NCI-H2081 treated with DMSO at 0.1 percent for 48 hours (cell line): ENCODE measurements around the gene VSIG10.
A peak's percentile ranks its signal among the peaks of the same experiment; 100 is the strongest.
"Not testable (repeated sequence)": the region's sequence is repeated elsewhere in the genome, so short reads cannot be mapped to it uniquely, and the experiment has no call there.

Experiments used
- DNase-seq: peaks from one replicate; lab custom pipeline; 2025; lab: John Stamatoyannopoulos, UW

The VSIG10 gene, protein sequence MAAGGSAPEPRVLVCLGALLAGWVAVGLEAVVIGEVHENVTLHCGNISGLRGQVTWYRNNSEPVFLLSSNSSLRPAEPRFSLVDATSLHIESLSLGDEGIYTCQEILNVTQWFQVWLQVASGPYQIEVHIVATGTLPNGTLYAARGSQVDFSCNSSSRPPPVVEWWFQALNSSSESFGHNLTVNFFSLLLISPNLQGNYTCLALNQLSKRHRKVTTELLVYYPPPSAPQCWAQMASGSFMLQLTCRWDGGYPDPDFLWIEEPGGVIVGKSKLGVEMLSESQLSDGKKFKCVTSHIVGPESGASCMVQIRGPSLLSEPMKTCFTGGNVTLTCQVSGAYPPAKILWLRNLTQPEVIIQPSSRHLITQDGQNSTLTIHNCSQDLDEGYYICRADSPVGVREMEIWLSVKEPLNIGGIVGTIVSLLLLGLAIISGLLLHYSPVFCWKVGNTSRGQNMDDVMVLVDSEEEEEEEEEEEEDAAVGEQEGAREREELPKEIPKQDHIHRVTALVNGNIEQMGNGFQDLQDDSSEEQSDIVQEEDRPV

DNA sequence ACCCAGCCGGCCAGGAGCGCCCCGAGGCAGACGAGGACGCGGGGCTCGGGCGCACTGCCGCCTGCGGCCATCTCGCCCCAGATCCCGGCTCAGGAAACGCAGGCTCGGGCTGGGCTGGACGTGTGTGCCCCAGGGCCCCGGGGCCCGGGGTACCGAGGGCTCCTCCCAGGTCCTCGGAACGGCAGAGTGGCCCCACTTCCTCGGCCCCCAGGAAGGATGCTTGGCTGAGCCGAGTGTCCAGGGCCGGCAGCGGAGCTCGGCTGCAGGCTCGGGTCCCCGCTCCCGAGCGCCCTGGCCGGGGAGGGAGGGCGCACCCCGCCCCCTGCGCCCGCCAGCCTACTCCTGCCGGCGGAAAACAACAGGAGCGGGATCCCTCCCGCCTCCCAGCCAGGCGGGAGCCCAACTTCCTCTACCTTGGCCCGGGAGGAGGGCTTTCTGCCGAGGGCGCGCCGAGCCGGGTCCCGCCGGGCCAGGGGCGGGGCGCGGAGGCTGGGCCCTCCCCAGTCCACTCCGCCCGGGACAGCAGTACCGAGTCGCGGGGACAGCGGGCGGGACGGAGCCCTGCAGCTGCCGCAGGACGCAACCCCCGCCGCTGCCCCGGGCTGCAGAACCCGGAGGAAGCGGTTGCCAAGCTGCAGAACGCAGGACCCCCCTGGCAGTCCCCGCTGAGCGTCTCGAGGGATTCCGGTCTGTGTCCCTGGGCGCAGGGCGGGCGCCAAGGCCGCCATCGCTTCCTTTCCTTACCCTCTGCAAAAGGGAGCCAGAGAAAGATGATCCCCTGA lies at the start of gene VSIG10:
VSIG10 (minus strand) TSS at position 411 of the 782 bp plus-strand sequence; CDS start at position 71, 340 bp downstream.
- no peak for DNase-seq

DNA sequence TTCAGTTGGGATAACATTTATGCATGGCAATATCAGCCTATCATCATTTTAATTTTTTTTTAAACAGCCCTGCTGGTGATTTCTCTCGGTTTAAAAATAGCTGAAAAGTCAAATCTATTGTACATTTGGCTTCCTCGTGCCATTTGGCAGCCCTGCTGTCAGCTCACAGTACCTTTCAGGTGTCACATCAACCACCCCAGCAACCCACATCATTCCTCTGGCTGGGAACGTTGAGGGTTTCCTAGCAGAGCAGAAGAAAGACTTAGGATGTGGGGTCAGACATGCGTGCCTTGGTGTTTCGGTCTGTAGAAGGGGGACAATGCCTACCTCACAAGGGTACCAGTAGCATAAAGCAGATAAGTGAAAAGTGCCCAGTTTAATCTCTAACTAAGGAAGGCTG lies 47.9 kb upstream of the VSIG10 start:
- DNase-seq, result no peak

DNA sequence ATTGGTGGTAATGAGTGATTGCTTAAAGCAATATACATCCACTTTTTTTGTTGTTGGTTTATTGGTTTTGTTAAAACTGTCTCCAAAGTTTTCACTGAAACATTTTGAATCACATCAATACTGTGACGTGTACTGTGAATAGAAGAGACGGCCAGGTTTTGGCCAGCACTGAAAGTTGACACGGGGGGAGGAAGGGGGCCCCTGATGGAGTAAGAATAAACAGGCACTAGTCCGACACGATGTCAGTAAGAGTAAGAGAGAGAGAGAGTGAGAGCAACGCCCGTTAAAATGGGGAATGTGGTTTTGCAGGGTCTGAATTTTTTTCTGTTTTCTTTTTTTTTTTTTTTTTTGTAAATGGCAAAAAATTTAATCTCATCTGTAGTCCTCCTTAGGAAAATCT lies 46.8 kb upstream of the VSIG10 start:
- no peak for DNase-seq

DNA sequence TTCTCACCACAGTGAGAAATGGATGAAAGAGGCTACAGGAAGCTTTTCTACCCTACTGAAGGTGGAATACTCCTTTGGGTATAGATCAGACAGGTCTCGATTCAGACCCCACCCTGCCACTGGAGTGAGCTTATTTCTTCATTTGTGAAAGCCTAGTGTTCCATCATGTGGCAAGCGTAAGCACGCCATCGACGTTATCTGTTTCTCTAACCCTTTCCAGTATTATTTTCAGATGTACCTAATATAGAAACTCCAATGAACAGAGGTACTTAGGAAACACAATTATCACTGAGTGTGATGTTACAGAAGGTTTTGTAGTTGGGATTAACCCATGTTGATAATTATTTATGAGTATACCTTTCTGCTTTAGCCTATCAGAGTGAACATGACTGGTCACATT lies 44.5 kb upstream of the VSIG10 start:
- DNase-seq, result no peak

DNA sequence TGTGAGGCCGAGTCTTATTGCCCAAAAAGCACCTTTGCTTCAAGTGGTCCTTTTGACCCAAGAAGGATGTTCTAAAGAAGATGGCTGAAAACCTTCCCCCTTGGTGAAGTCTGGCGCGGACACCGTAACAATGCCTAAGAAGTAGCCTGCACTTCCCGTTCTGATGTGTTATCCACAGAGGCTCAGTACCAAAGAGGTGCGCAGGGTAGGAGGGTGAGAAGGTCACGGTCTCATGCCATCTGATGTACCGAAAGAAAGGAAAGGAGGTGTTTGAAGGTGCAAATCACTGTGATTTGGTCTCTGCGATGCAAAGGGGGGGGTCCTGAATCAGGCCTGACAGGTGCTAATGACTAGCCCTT lies 42.0 kb upstream of the VSIG10 start:
- no peak for DNase-seq

DNA sequence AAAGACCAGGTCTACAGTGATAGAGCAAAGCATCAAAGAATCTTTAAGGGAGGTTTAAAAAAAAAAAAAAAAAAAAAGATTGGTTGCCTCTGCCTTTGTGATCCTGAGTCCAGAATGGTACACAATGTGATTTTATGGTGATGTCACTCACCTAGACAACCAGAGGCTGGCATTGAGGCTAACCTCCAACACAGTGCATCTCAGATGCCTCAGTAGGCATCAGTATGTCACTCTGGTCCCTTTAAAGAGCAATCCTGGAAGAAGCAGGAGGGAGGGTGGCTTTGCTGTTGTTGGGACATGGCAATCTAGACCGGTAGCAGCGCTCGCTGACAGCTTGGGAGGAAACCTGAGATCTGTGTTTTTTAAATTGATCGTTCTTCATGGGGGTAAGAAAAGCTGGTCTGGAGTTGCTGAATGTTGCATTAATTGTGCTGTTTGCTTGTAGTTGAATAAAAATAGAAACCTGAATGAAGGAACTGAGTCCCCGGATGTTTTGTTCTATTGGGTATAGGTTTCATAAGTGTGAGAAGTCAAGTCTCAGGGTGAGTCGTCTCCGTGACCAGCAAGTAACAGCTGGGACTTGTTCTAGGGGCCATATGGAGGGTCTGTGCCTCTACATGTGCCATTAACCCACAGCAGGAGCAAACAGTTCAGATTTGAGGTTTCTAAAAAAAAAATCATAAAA lies 41.4 kb upstream of the VSIG10 start:
- no peak for DNase-seq

DNA sequence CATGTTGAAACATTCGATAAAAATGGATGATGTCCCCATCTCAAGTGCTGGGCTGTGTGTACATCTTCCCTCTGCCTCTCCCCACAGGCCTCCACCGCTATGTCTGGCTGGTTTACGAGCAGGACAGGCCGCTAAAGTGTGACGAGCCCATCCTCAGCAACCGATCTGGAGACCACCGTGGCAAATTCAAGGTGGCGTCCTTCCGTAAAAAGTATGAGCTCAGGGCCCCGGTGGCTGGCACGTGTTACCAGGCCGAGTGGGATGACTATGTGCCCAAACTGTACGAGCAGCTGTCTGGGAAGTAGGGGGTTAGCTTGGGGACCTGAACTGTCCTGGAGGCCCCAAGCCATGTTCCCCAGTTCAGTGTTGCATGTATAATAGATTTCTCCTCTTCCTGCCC lies 40.7 kb upstream of the VSIG10 start:
- DNase-seq, result no peak

DNA sequence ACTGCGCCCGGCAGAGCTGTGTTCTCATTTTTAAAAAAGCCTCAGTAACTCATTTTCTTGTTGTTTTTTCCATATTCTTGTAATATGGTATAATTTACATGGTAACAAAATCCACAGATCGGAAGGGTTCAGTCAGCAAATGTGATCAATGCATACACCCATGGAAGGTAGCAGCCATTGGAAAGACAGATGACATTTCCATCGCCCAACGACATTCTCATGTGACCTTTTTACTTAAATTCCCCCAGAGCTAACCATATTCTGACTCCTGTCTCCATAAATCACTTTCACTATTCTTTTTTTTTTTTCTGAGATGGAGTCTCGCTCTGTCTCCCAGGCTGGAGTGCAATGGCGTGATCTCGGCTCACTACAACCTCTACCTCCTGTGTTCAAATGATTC lies 37.0 kb upstream of the VSIG10 start:
- no peak for DNase-seq

DNA sequence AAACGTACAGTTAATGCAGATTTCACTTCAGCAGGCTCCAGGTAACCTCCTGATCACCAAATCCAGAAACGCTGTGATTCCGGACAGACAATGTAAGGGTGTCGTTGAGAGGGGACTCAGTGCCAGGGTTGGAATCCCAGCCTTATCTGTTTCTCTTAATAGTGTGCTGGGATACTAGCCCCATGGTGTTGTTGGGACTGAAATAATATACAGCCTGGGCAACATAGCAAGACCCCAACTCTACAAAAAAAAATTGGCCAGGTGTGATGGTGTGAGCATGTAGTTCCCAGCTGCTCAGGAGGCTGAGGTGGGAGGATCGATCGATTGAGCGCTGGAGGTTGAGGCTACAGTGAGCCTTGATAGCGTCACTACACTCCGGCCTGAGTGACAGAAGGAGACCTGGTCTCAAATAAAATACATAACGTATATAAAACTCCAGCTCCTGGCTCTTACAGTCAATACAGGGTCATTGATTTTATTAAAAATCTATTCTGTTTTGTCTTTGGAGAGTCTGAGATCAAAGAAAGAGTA lies 33.4 kb upstream of the VSIG10 start:
- DNase-seq, result no peak

DNA sequence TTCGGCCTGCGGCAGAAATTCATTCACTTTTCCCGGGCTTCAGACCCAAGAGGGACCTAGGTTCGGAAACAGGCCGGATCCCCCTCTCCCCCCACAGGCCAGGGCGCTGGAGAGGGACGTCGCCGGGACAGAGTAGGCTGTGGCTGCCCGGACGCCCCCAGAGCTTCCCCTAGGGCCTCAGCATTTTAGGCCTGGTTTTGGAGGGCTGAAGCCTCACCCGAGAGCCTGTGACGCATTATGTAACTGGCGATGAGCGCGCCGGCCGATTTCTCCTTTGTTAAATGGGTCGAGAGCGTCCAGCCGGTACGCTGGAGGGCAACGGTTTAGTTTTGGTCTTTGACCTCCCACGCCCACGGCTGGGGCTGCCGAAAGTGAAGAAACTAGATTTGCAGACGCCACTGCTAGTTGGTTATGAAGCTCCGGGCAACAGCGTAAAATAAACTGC lies 32.8 kb upstream of the VSIG10 start:
- no peak for DNase-seq

DNA sequence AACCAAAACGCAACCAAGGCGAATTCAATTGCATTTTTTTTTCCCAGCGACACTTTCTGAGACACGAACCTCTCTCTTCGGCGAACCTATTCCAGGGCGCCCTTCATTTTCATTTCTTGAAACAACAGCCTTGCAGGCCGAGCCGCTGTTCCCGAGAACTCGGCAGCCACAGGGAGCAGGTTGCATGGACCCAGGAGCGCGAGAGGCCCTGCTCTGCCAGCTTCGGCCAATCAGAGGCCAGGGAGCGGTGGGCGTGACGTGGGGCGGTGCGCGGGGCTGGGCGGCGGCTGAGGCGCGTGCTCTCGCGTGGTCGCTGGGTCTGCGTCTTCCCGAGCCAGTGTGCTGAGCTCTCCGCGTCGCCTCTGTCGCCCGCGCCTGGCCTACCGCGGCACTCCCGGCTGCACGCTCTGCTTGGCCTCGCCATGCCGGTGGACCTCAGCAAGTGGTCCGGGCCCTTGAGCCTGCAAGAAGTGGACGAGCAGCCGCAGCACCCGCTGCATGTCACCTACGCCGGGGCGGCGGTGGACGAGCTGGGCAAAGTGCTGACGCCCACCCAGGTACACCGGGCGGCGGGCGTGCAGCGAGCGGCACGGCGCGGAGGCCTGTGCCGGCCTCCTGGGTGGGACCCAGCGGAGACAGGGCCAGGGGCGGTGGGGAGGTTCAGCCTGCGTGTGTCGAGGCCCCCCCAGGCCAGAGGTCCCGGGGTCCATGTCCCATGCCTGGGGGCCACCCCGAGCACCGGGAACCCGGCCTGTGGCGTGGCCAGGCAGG lies 32.2 kb upstream of the VSIG10 start, which contains the start of gene PEBP1:
PEBP1 (plus strand) TSS at position 337 of the 771 bp plus-strand sequence; CDS start at position 423, 86 bp downstream.
- peak; percentile 74 for DNase-seq

DNA sequence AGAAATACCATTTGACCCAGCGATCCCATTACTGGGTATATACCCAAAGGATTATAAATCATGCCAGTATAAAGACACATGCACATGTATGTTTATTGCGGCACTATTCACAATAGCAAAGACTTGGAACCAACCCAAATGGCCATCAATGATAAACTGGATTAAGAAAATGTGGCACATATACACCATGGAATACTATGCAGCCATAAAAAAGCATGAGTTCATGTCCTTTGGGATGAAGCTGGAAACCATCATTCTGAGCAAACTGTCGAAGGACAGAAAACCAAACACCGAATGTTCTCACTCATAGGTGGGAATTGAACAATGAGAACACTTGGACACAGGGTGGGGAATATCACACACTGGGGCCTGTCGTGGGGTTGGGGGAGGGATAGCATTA lies 25.6 kb upstream of the VSIG10 start:
- DNase-seq, result not testable (repeated sequence)

DNA sequence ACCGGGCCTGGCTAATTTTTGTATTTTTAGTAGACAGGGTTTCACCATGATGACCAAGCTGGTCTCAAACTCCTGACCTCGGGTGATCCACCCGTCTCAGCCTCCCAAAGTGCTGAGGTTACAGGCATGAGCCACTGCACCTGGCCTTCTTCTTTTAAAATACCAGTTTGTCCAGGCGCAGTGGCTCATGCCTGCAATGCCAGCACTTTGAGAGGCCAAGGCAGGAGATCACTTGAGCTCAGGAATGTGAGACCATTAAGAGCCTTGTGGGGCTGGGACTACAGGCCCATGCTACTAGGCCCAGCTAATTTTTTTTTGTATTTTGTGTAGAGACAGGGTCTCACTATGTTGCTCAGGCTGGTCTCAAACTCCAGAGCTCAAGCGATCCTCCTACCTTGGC lies 24.1 kb upstream of the VSIG10 start:
- no peak for DNase-seq

DNA sequence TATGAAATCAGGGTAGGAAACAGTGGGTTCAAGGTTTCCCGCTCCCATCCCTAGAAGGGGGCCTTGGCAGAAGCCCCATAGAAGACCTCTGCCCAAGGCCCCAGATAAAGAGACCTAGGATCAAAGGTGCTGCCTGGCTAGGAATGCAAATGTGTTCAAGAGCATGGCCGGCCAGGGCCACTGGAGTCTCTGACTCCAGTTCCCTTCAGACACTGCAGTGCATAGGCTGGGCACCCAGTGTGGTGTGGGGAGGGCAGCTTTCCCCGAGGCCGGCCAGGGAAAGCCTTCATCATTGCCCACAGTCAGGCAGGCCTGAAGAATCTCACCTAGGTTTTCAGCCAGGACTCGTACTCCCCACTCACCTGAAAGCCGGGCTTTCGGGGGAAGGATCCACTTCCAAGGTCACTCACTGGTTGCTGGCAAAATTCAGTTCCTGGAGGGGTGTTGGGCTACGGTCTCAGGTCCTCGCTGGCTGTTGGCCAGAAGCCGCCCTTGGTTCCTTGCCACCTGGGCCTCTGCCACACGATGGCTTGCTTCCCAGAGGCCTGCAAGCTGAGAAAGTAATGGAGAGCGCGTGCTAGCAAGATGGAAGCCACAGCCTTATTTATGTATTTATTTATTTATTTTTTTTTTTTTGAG lies 22.4 kb upstream of the VSIG10 start:
- DNase-seq, result no peak

DNA sequence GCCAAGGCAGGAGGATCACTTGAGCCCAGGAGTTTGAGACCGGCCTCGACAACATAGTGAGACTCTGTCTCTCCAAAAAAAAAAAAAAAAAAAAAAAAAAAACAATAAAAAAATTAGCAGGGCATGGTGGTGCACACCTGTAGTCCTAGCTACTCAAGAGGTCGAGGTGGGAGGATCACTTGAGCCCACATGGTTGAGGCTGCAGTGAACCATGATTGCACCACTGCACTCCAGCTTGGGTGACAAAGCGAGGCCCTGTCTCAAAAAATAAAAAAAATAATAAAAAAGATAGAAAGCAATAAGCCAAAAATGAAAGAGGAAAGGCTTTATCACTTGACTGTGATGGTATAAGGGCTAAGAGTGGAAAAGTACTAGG lies 21.9 kb upstream of the VSIG10 start:
- no peak for DNase-seq

DNA sequence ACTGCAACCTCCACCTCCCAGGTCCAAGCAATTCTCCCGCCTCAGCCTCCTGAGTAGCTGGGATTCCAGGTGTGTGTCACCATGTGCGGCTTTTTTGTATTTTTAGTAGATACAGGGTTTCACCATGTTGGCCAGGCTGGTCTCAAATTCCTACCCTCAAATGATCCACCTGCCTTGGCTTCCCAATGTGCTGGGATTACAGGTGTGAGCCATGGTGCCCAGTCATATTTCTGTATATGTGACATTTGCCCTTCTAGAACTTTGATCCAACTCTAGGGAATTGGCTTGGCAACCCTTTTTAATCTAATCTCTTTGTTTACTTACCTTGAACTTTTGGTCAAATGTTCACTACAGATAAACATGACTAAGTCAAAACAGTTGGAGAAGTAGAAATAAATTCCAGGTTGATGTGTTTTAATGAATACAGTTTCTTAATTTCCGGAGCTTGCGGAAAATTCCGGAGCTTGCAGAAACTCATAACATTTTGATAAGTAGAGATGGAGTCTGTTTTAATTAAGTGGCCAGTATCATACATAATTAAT lies 20.6 kb upstream of the VSIG10 start:
- no peak for DNase-seq

DNA sequence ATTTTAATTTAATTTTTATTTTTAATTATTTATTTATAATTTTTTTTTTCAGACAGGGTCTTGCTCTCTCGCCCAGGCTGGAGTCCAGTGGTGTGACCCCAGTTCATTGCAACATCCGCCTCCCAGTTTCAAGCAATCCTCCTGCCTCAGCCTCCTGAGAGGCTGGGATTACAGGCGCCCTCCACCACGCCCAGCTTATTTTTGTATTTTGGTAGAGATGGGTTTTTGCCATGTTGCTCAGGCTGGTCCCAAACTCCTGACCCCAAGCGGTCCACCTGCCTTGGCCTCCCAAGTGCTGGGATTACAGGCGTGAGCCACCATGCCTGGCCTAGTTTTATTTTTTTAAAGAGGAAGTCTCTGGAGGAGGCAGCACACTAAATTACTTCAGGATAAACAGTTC lies 18.5 kb upstream of the VSIG10 start:
- DNase-seq, result no peak

DNA sequence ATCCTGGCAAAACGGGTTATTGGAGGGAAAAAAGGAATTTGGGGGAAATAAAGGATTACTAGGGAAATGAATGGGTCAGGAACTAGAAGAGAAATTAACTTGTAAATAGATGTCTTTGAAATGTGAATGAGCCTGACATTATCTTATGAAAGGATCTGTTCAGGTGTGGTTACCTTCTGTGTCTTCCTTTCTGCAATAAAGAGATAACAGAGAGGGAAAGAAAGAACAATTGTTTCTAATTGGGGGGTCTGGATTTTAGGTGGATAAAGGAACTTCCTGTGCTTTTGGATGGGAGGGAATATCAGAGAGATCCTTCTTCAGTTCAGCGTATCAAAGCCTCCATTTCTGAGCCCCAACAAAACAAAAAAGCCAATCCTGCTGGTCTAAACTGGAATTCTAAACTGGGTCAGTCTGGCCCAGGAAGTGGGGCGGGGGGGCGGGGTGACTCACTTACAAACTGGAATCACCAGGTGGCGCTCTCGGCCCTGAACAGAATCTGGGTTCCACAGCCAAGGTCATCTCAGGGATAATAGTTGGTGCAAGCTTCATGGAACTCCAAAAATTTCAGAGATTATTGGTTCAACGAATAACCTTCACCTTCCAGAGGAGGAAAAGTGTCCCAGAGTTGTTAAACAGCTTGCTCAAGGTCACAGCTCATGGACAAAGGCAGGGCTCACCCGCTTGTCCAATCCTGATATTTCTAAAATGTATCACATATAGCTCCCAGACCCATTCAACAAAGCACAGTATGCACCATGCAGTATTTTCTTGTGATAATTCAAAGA lies 17.0 kb upstream of the VSIG10 start:
- no peak for DNase-seq

DNA sequence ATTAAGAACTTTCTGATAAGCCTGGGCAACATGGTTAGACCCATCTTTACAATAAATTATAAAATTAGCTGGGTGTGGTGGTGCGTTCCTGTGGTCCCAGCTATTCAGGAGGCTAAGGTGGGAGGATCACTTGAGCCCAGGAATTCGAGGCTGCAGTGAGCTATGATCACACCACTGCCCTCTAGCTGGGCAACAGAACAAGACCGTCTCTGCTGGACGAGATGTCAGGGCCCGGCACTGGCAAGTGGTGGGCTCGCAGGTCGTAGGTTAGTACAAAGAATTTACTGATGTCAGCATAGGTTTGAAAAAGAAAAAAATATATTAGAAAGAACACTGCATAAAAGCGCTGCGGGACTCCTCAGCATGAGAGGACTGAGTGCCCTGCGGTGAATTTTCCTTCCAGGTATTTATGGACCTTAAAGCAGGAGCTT lies 15.7 kb upstream of the VSIG10 start:
- DNase-seq, result no peak

DNA sequence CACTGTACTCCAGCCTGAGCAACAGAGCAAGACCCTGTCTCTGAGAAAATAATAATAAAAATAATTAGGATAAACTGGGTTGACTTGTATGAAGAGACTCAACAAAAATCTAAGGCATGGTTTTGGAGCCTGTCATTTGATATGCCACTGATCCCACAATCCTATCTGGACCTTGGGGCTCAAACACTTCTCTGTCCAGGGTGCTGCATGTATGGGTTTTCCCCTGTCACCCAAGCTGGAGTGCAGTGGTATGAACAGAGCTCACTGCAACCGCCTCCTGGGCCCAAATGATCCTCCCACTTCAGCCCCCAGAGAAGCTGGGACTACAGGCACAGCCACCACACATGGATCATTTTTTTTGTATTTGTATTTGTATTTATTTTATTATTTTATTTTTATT lies 5.3 kb upstream of the VSIG10 start:
- no peak for DNase-seq
